HG03575 (cell line): ENCODE results near the gene PTGES3.
A peak's percentile ranks its signal among the peaks of the same experiment; 100 is the strongest.
"Not testable (repeated sequence)": the region's sequence is repeated elsewhere in the genome, so short reads cannot be mapped to it uniquely, and the experiment has no call there.

Experiments used
- ATAC-seq: cut with Tn5 transposase; IDR thresholded peaks from one replicate; pipeline ENCODE4 v1.9.1; 2021; ENCODE audit not compliant: unreplicated experiment, insufficient number of reproducible peaks, low FRiP score; ENCODE audit errors: extremely low read depth

PTGES3 gene, protein sequence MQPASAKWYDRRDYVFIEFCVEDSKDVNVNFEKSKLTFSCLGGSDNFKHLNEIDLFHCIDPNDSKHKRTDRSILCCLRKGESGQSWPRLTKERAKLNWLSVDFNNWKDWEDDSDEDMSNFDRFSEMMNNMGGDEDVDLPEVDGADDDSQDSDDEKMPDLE

DNA sequence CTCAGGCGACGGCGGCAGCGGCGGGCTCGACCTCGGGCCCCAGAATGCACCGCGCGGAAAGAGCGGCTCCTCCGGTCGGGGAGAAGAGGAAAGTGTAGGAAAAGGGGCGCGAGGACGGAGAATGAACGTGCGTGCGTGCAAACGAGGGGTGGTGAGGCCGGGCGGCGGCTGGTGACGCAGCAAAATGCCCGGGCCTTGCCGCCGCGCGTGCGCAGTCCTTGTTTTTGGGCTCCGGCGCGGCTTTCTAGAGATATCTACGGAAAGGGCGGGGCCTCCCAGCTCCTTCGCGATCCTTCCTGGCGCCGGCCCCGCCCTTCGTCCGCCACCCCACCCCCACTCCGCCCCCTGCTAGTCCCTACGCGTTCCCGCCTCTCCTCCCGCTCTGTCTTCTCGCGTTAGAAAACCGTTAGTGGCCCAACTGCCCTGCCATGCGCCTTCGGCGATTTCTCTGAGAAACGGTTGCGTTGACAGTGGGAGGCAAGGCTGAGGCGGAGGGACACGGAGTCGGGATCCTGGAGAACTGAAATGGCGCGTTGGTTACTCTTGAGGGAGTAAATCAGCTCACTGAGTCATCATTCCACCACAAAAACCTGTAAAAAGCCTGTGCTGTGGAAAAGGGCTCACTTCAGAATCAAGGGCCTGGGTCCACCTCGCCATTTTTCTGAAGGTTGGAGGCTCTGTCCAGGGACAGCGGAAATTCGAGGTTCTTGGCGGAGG lies at the start of gene PTGES3:
TSS of gene PTGES3 (minus strand) at position 156 of the 717 bp plus-strand sequence. CDS start 285 bp downstream, outside the sequence.
- peak; percentile 28 for ATAC-seq

DNA sequence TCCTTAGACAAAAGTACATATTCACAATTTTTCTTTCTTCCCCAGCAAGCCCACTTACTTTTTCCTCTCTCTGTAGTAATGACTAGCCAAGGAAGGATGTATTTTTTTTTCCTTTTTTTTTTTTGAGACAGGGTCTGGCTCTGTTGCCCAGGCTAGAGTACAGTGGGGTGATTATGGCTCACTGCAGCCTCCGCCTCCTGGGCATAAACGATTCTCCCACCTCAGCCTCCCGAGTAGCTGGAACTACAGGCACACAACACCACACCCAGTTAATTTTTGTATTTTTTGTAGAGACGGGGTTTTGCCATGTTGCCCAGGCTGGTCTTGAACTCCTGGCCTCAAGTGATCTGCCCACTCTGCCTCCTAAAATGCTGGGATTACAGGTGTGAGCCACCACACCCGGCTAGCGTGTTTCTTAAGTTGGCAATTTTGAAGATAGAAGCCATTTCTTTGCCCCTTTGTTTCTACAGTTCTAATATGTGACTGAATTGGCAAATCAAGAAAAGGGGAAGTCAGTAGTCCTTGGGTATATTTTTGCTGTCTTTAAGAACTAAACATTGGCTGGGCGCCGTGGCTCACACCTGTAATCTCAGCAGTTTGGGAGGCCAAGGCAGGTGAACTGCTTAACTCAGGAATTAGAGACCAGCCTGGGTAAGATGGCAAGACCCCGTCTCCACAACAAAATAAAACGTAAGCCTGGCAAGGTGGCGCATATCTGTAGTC lies 40.2 kb upstream of the PTGES3 start:
- ATAC-seq, result no peak

DNA sequence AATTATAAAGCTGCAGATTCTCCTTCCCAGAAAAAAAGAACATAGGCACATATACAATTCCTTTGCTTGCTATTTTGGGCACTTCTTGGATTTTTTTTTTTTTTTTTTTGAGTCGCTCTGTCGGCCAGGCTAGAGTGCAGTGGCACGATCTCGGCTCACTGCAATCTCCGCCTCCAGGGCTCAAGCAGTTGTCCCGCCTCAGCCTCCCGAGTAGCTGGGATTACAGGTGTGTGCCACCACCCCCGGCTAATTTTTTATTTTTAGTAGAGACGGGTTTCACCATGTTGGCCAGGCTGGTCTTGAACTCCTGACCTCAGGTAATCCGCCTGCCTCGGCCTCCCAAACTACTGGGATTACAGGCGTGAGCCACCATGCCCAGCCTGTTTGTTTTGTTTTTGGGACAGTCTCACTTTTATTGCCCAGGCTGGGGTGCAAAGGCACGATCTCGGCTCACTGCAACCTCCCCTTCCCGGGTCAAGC lies 38.2 kb upstream of the PTGES3 start:
- not testable (repeated sequence) for ATAC-seq

DNA sequence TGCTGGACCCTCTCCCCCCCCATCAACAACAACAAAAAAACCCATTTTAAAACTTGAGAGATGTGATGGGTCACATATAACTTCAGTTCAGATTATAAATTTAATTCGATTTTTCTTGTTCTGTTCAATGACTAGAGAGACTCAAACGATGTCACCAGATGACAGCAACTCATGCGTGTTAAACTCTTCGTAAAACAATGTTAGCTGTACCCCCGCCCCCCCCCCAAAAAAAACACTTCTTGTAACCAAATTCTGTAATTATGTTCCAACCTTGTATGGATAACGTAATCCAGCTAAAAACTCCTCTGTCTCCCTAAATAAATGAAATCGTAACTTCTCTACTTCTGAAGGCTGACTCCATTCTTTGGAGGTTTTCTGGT lies 37.6 kb upstream of the PTGES3 start:
- no peak for ATAC-seq

DNA sequence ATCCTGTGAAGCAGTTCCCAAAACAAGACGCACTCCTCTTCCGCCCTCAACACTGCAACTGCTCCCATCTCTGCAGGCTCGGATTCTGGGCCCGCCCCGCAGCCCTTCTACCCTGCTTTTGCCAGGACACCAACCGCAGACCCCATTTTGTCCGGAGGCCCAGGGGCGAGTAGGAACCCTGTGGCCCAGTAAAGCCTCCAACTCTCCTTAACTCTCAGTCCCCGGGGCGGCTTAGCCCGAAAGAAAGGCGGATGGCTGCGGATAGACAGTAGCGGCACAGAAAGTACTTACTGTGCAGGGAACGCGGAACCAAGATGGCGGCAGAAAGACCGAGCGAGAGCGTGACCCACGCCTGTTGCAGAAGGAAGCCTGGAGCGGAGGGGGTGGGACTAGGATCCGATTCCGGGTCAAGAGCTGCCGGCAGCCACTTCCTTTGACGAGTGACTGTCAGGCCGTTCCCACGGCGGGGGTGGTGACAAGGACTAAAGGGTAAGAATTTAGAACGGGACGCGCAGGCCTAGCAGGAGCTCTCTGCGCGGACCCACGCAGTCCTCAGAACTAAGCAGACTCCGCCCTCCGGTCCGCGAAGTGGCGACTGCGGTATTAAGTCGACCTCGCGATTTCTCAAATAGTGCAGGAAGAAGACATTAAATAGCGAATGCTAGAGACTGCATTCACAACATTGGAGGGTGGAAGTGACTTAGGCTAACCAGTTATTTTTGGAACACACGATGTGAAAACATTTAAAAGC lies 37.1 kb upstream of the PTGES3 start, which contains the start of gene NACA:
TSS of gene NACA (minus strand) at position 328 of the 751 bp plus-strand sequence. CDS start 778 bp downstream, outside the sequence.
- peak; percentile 66 for ATAC-seq

DNA sequence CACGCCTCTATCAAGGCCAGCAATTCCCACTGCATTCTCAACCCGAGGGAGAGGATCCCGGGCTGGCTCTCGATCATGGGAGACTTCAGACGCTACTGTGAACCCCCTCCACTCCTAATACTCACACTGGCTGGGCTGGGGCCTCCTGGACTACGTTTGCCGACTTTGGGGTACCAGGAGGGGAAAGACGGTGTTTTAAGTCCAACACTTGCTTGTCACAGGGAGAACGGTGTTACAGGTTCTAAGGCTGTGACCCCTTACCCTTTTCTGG lies 36.6 kb upstream of the PTGES3 start:
- ATAC-seq, result no peak

DNA sequence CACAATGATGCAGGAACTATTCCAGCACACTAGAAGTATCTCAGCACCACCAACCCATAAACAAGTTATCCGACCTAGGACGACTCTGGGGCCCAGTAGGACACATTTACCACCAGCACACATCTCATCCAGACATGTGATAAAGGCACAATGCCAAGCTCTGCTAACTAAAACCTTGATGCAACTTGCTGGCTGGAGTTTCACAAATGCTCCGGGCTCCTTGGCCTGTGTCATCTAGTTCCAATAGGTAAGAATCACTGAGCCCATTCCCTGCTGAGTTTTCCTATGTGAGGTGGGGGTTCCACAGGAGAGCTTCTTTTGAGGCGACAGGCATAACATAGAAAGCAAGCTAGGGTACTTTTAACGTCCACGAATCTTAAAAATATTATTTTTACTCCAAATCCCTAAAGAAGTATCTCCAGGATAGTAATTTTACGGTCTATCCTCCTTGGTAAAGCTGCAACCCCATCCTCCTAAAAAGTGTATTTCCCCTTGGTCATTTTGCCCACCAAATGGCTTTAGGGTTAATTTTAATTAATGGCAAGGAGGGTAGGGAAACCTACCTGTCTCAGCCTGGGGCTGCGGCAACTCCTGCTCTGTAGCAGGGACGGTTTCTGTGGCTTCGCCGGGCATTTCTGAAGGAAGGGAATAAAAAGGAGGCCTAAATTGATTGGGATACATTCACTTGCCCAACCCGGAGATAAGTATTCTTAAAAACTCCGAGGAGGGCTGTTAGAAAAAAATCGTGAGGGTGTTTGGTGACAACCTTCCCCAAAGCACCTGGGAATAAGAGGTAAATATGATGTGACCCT lies 36.0 kb upstream of the PTGES3 start:
- no peak for ATAC-seq

DNA sequence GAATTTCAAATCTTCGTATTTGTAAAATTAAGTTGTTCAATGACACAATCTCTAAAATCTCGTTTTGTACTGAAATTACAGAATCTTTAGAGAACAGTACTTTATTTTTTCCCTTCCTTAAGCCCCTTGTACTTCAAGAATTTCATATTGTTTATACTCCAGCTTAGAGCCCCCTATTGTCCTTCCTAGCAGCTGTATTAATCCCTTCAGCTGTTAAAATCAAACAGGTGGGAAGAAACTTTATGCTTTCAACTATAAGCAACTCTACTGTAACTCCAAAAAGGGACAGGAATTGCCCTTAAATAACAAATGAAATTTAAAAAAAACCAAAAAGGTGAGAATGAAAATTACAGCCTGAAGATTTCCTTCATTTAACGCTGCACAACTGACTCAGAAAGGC lies 35.3 kb upstream of the PTGES3 start:
- no peak for ATAC-seq

DNA sequence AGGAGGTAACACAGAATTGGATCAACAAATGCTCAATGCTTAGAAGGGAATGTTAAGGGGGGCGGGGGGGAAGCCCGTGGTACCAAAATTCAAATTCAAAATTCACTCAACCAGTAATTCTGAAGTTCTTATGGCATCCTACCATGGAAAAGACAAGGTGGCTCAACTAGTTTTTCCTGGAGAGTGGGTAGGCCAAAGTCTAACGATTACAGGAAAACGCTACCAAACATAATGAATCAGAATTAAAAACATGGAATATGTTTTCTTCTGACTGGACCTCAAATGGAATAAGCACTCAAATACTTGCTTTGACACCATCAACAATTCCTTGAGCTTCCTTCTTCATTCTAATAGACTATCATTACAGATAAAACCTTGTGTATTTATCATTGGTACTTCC lies 34.7 kb upstream of the PTGES3 start:
- ATAC-seq, result no peak

DNA sequence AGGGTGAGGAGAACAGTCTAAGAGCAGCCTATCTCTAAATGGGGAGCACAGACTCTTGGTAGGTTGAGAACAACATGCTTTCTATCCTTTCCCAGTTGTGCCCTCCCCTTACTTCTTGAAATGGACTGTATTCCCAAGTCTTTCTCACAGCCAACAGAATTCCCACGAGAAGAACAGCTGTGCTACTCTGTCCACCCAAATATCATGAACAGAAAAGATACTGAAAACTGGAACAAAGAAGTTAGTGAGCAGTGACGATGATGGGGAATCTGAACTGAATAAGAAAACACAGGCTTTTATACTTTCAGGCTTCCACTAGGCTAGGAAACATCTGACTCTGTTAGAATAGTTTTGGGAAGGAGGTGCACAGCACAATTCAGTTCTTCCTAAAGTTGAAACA lies 33.6 kb upstream of the PTGES3 start:
- no peak for ATAC-seq

DNA sequence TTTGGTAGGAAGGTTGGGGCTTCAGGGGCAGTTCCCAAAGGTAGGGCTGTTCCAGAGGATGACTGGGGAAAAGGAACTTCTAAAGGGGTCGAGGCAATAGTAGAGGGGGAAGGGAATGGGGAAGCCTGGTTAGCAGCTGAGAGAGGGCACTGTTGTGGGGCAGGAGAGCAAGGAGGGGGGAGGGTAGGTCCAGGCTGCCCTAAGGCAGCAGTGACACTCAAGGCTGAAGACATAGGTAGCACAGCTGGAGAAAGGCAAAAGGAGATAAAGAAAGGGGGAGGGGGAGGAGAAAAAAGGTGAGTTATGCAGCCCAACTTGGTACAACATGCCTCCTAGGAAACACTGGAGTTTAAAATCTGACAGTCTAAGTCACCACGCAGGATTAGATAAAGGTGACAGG lies 33.1 kb upstream of the PTGES3 start:
- no peak for ATAC-seq

DNA sequence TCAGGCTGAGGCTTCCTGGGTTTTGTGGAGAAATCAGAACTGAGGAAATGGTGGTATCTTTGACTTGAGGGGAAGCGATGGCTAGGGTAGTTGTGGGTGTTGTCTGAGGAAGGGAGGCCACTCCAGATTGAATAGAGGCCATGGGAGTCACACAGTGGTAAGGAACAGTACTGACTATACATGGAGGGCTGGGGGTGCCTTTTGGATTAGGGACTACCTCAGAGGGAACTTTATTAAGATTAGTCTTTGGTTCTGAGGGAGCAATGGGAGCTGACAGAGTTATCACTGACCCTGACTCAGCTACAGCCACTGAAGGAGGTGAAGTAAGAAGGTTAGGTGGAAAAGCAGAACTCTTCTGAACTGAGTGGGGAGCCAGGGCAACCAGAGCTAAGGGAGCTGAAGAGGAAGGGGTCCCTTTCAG lies 32.7 kb upstream of the PTGES3 start:
- no peak for ATAC-seq

DNA sequence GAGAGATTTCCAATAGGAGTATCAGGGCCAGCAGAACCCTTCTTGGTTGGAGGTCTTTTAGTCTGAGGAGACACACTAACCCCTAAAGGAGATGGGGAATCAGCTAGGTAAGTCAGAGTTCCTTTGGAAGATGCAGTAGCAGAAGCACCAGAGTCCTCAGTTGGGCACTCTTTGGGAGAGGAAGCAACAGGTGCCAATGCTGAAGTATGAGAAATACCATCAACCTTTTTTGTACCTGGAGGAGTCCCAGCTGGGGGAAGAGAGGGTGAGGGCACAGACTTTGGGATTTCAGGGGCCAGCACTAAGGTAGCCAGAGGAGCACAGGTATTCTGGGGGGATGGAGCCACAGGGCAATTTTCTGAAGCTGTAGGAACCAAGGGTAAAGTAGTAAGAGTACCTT lies 31.0 kb upstream of the PTGES3 start:
- no peak for ATAC-seq

DNA sequence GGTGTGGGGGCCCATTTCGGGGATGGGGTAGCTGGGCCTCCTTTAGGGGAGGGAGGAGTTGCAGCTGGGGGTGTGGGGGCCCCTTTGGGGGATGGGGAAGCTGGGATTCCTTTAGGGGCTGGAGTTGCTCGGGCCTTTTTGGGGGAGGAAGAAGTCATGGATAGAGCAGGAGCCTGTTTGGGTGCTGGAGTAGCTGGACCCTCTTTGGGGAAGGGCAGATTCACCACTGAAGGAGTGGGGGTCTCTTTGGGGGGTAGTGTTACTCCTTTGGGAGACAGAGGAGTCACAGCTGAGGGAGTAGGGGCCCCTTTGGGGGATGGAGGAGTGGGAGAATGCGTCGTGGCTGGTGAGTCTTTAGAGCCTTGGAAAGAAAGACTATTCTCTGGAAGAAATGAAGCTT lies 30.6 kb upstream of the PTGES3 start:
- ATAC-seq, result no peak

DNA sequence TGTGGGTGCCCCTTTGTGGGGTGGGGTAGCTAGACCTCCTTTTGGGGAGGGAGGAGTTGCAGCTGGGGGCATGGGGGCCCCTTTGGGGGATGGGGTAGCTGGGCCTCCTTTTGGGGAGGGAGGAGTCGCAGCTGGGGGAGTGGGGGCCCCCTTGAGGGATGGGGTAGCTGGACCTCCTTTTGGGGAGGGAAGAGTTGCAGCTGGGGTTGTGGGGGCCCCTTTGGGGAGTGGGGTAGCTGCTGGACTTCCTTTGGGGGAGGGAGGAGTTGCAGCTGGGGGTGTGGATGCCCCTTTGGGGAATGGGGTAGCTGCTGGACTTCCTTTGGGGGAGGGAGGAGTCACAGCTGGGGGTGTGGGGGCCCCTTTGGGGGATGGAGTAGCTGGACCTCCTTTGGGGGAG lies 30.1 kb upstream of the PTGES3 start:
- no peak for ATAC-seq

DNA sequence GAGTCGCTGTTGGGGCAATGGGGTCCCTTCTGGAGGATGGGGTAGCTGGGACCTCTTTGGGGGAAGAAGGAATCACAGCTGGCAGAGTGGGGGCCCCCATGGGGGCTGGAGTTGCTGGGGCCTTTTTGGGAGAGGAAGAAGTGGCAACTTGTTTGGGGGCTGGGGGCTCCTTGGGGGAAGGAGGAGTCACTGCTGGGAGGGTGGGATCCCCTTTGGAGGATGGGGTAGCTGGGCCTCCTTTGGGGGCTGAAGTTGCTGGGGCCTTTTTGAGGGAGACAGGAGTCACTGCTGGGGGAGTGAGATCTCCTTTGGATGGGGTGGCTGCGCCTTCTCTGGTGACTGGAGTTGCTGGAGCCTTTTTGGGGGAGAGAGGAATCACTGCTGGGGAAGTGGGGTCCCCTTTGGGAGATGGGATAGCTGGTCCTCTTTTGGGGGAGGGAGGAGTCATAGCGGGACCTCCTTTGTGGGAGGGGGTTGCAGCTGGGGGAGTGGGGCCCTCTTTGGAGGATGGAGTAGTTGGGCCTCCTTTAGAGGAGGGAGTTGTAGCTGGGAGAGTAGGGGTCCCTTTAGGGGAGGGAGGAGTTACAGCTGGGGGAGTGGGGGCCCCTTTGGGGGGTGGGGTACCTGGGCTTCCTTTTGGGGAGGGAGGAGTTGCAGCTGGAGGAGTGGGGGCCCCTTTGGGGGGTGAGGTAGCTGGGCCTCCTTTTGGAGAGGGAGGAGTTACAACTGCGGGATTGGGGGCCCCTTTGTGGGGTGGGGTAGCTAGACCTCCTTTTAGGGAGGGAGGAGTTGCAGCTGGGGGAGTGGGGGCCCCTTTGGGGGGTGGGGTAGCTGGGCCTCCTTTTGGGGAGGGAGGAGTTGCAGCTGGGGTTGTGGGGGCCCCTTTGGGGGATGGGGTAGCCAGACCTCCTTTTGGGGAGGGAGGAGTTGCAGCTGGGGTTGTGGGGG lies 29.1 kb upstream of the PTGES3 start:
- no peak for ATAC-seq

DNA sequence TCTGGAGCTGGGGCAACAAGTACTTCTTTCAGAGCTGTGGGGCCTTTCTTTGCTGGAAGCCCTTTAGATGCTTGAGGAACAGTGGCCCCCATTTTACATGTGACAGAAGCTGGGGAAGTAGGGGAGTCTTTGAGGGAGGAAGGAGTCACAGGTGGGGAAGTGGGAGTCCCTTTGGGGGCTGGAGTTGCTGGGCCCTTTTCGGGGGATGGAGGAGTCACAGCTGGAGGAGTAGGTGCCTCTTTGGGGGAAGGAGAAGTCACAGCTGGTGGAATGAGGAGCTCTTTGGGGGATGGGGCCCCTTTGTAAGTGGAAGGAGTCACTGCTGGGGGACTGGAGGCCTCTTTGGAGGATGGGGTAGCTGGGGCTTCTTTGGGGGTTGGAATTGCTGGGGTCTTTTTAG lies 28.4 kb upstream of the PTGES3 start:
- no peak for ATAC-seq

DNA sequence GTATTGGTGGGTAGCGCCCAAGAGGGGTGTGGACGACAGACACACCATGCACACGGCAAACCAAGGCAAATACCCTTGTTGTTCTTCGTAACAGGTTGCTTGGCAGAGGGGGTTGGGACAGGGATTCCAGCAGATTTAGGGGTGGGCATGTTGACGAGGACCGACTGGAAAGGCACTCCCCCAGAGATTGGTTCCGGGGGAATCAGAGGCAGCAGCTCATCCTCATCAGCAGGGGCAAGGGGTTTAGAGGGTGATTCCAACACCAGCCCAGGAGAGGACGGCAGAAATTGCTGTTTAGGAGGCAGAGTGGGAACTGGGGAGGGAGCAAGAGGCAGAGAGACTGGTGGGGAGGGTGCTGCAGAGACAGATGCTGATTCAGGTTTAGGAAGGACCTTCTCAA lies 27.7 kb upstream of the PTGES3 start:
- ATAC-seq, result no peak
